Measurements from ENCODE around the gene BACH2.

BACH2 gene

GRCh38 chr6:90072935-90073464 lies 223.6 kb downstream of the BACH2 start:
- TF ChIP-seq, protein P1, sequence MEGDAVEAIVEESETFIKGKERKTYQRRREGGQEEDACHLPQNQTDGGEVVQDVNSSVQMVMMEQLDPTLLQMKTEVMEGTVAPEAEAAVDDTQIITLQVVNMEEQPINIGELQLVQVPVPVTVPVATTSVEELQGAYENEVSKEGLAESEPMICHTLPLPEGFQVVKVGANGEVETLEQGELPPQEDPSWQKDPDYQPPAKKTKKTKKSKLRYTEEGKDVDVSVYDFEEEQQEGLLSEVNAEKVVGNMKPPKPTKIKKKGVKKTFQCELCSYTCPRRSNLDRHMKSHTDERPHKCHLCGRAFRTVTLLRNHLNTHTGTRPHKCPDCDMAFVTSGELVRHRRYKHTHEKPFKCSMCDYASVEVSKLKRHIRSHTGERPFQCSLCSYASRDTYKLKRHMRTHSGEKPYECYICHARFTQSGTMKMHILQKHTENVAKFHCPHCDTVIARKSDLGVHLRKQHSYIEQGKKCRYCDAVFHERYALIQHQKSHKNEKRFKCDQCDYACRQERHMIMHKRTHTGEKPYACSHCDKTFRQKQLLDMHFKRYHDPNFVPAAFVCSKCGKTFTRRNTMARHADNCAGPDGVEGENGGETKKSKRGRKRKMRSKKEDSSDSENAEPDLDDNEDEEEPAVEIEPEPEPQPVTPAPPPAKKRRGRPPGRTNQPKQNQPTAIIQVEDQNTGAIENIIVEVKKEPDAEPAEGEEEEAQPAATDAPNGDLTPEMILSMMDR (IDR thresholded peaks at IDR 0.05; ENCODE audit: poor library complexity, severe bottlenecking), result no peak

GRCh38 chr6:90072501-90072900 lies 224.1 kb downstream of the BACH2 start:
- H3K27me3 ChIP-seq (ENCODE audit: insufficient read depth, poor library complexity, severe bottlenecking), result no peaks in the 10 kb centered on the region
- no peak overlapping the region for H3K27ac ChIP-seq (ENCODE audit: poor library complexity, severe bottlenecking)
- H3K4me1 ChIP-seq (ENCODE audit: insufficient read depth, poor library complexity, severe bottlenecking), result peaks cover 6% of the 10 kb centered on the region
- H3K9me3 ChIP-seq (ENCODE audit: severe bottlenecking), result no peaks in the 10 kb centered on the region
- no peak for DNase-seq (ENCODE audit: low spot score)
- TF ChIP-seq, protein P1 (IDR thresholded peaks at IDR 0.05; ENCODE audit: poor library complexity, severe bottlenecking), result no peak
- H3K4me3 ChIP-seq (ENCODE audit: severe bottlenecking), result no peak overlapping the region
- H3K36me3 ChIP-seq (ENCODE audit: low read depth), result no peaks in the 10 kb centered on the region
- ATAC-seq (ENCODE audit: low read depth), result no peak

More at GRCh38 chr6:90072935-90073464, 223.6 kb downstream of the BACH2 start:
- H3K4me1 ChIP-seq (ENCODE audit: insufficient read depth, poor library complexity, severe bottlenecking), result peaks cover 3% of the 10 kb centered on the region
- H3K36me3 ChIP-seq (ENCODE audit: low read depth), result no peaks in the 10 kb centered on the region
- no peaks in the 10 kb centered on the region for H3K9me3 ChIP-seq (ENCODE audit: severe bottlenecking)
- H3K4me3 ChIP-seq (ENCODE audit: severe bottlenecking), result no peak overlapping the region
- no peaks in the 10 kb centered on the region for H3K27me3 ChIP-seq (ENCODE audit: insufficient read depth, poor library complexity, severe bottlenecking)
- no peak for ATAC-seq (ENCODE audit: low read depth)
- DNase-seq (ENCODE audit: low spot score), result no peak
- no peak overlapping the region for H3K27ac ChIP-seq (ENCODE audit: poor library complexity, severe bottlenecking)

DNA sequence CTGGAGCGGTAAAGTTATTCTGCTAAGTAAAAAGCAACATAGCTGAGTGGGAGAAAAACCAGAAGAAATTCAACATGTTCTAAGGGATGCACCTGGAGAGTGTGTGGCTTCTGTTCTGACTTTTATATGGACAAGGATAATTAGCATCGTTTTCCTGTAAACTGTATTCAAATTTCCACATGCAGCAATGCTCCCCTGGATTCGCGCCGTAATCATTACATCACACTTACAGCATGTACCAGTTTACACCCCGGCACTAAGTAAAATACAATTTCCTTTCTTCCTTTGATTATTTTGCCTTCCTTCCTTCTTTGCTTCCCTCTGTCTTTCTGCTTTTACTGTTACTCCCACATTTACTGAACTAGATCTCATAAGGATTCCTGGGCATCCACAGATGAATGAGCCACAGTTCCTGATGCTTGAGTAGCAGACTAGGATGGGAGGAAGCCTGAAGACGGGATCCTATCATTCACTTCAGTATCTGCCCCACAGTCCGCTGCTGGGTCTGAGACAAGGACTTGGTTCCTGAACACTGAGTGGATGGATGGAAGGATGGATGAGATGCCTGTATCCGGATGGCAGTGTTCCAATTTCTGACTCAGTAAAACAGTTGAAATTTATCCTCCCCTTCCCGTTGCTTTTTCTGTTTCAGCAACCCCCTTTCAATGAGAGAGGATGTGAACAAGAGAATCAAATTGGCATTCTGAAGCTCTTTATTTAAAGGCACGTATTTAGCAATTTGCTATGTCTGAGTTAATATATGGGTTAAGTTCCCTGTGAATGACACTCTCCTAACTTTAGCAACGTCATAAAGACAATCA lies 227.7 kb downstream of the BACH2 start:
- H3K27ac ChIP-seq (ENCODE audit: poor library complexity, severe bottlenecking), result no peak overlapping the region
- DNase-seq (ENCODE audit: low spot score) (no peak), ATAC-seq (ENCODE audit: low read depth) (no peak)
- TF ChIP-seq, protein P1 (IDR thresholded peaks at IDR 0.05; ENCODE audit: poor library complexity, severe bottlenecking), result no peak
- no peaks in the 10 kb centered on the region for H3K27me3 ChIP-seq (ENCODE audit: insufficient read depth, poor library complexity, severe bottlenecking)
- H3K4me1 ChIP-seq (ENCODE audit: insufficient read depth, poor library complexity, severe bottlenecking), result peaks cover 6% of the 10 kb centered on the region
- no peak overlapping the region for H3K4me3 ChIP-seq (ENCODE audit: severe bottlenecking)
- no peaks in the 10 kb centered on the region for H3K36me3 ChIP-seq (ENCODE audit: low read depth)
- H3K9me3 ChIP-seq (ENCODE audit: severe bottlenecking), result no peaks in the 10 kb centered on the region

- Histone ChIP-seq H3K9me3 (ENCODE audit: severe bottlenecking) (no peaks in the 10 kb centered on the region), H3K4me3 (ENCODE audit: severe bottlenecking) (no peak overlapping the region), H3K36me3 (ENCODE audit: low read depth) (no peaks in the 10 kb centered on the region), H3K27me3 (ENCODE audit: insufficient read depth, poor library complexity, severe bottlenecking) (no peaks in the 10 kb centered on the region), H3K27ac (ENCODE audit: poor library complexity, severe bottlenecking) (no peak overlapping the region), H3K4me1 (ENCODE audit: insufficient read depth, poor library complexity, severe bottlenecking) (peaks cover 6% of the 10 kb centered on the region)
- DNase-seq (ENCODE audit: low spot score) (no peak), ATAC-seq (ENCODE audit: low read depth) (peak; percentile 73)
- TF ChIP-seq, protein P1 (IDR thresholded peaks at IDR 0.05; ENCODE audit: poor library complexity, severe bottlenecking), result no peak
Observed at GRCh38 chr6:90068264-90068663, 228.4 kb downstream of the BACH2 start.

- no peak for ATAC-seq (ENCODE audit: low read depth)
- Histone ChIP-seq H3K27me3 (ENCODE audit: insufficient read depth, poor library complexity, severe bottlenecking) (no peaks in the 10 kb centered on the region), H3K36me3 (ENCODE audit: low read depth) (no peaks in the 10 kb centered on the region)
Observed at GRCh38 chr6:90066697-90067096, 229.9 kb downstream of the BACH2 start.

More at GRCh38 chr6:90066697-90067096, 229.9 kb downstream of the BACH2 start:
- Histone ChIP-seq H3K4me1 (ENCODE audit: insufficient read depth, poor library complexity, severe bottlenecking) (peaks cover 14% of the 10 kb centered on the region), H3K27ac (ENCODE audit: poor library complexity, severe bottlenecking) (no peak overlapping the region), H3K4me3 (ENCODE audit: severe bottlenecking) (no peak overlapping the region), H3K9me3 (ENCODE audit: severe bottlenecking) (no peaks in the 10 kb centered on the region)
- TF ChIP-seq, protein P1 (IDR thresholded peaks at IDR 0.05; ENCODE audit: poor library complexity, severe bottlenecking), result no peak
- DNase-seq (ENCODE audit: low spot score), result no peak
